Neural progenitor cell (in vitro differentiated cells): ENCODE measurements around the gene DHX40. TPM values are rescaled to one million over a fixed set of nuclear protein-coding genes. Genes with fewer than 3 reads are reported as not detected.
A peak's percentile ranks its signal among the peaks of the same experiment; 100 is the strongest.

Source experiments
- DNase-seq: peaks from one replicate; pipeline ENCODE4 v3.0.0-alpha.2; 2016; ENCODE audit warnings: low spot score
- H2AFZ ChIP-seq: fragments of 200-600 bp; sonication (generic); replicated peaks from 2 replicates; pipeline ENCODE4 v1.6.1; 2016; ENCODE audit warnings: antibody characterized with exemption
- H3F3A ChIP-seq: fragments of 200-600 bp; sonication (generic); 2 replicates; pipeline ENCODE4 v1.6.1; 2016; ENCODE audit warnings: antibody characterized with exemption, low read depth
- H3K27ac ChIP-seq: fragments of 200-600 bp; sonication (generic); 2 replicates; pipeline ENCODE4 v1.5.1; 2016; ENCODE audit warnings: mild to moderate bottlenecking
- H3K27me3 ChIP-seq: fragments of 200-600 bp; sonication (generic); 2 replicates; pipeline ENCODE4 v1.6.1; 2016; ENCODE audit warnings: mild to moderate bottlenecking, moderate library complexity
- H3K36me3 ChIP-seq: fragments of 200-600 bp; sonication (generic); 2 replicates; pipeline ENCODE4 v1.5.1; 2016
- H3K4me1 ChIP-seq: fragments of 200-600 bp; sonication (generic); 2 replicates; pipeline ENCODE4 v1.6.1; 2016; ENCODE audit warnings: mixed run types
- H3K4me2 ChIP-seq: fragments of 200-600 bp; sonication (generic); 2 replicates; pipeline ENCODE4 v1.6.1; 2016
- H3K4me3 ChIP-seq: fragments of 200-600 bp; sonication (generic); 2 replicates; pipeline ENCODE4 v1.5.1; 2016
- H3K79me2 ChIP-seq: fragments of 200-600 bp; sonication (generic); 2 replicates; pipeline ENCODE4 v1.6.1; 2016; ENCODE audit warnings: low read depth
- H3K9ac ChIP-seq: fragments of 200-600 bp; sonication (generic); 2 replicates; pipeline ENCODE4 v1.6.1; 2016
- H3K9me3 ChIP-seq: fragments of 200-600 bp; sonication (generic); 2 replicates; pipeline ENCODE4 v1.5.1; 2016; ENCODE audit warnings: low read depth
- H4K20me1 ChIP-seq: fragments of 200-600 bp; sonication (generic); 2 replicates; pipeline ENCODE4 v1.6.1; 2016; ENCODE audit warnings: low read depth
- H3K27ac Mint-ChIP-seq: 3 replicates; pipeline ENCODE4 v1.8.0; 2021; ENCODE audit warnings: mixed read lengths
- H3K27me3 Mint-ChIP-seq: 2 replicates; pipeline ENCODE4 v1.8.0; 2022; ENCODE audit warnings: low read depth, mild to moderate bottlenecking, inconsistent platforms, moderate library complexity, mixed read lengths; ENCODE audit not compliant: insufficient read depth
- H3K36me3 Mint-ChIP-seq: 3 replicates; pipeline ENCODE4 v1.8.0; 2021; ENCODE audit warnings: mixed read lengths
- H3K4me1 Mint-ChIP-seq: 3 replicates; pipeline ENCODE4 v1.8.0; 2021; ENCODE audit warnings: mixed read lengths
- H3K4me3 Mint-ChIP-seq: 3 replicates; pipeline ENCODE4 v1.8.0; 2021; ENCODE audit warnings: mild to moderate bottlenecking, moderate library complexity, mixed read lengths
- H3K9me3 Mint-ChIP-seq: 3 replicates; pipeline ENCODE4 v1.8.0; 2020; ENCODE audit warnings: mixed read lengths
- EZH2 ChIP-seq: fragments of 200-600 bp; sonication (generic); IDR thresholded peaks from 2 replicates; pipeline ENCODE4 v1.6.1; 2017; ENCODE audit warnings: antibody characterized with exemption, mild to moderate bottlenecking, moderate library complexity
- EZH2phosphoT487 ChIP-seq: fragments of 200-600 bp; sonication (generic); IDR thresholded peaks from 2 replicates; pipeline ENCODE4 v1.6.1; 2017; ENCODE audit warnings: antibody characterized with exemption
- total RNA-seq: library from RNA; depleted of rRNA; stranded (reverse); fragments of >200 nt; gene quantifications from 2 replicates; pipeline ENCODE4 v1.2.3, GENCODE V29; 2015; ENCODE audit warnings: low replicate concordance
- TF ChIP-seq, protein P1 (sequence below): fragments of 200-600 bp; sonication (generic); IDR thresholded peaks from 2 replicates; pipeline ENCODE4 v1.5.1; 2017; ENCODE audit warnings: antibody characterized with exemption, mild to moderate bottlenecking

Gene DHX40
- total RNA-seq, 1 donor from 2014 or later = 108 TPM

DNA sequence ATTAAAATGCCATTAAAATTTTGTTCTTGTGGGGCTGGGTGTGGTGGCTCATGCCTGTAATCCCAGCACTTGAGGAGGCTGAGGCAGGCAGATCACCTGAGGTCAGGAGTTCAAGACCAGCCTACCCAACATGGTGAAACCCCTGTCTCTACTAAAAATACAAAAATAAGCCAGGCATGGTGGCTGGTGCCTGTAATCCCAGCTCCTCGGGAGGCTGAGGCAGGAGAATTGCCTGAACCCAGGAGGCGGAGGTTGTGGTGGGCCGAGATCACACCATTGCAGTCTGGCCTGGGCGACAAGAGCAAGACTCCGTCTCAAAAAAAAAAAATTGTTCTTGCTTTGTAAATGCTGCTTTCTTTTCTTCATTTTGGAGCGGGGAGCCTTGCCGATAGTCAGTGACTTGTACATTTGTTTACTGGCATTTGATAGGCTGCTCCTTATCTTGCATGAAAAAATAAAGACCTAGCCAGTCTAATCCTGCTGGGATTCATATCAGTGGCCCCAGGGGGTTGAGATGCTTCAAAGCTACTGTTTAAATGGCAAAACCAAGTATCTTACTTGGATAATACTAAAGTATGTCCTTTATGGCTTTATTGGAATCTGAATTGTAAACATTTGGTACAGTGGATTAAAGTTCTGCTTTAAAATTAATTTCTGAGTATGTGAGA is 51.0 kb downstream of the DHX40 start:
- peaks cover 8% of the 10 kb centered on the region for H4K20me1 ChIP-seq
- DNase-seq = no peak
- H3K36me3 ChIP-seq = no peaks in the 10 kb centered on the region
- Mint-ChIP-seq H3K9me3 (no peaks in the 10 kb centered on the region), H3K27me3 (peaks cover 2% of the 10 kb centered on the region), H3K4me1 (peaks cover 23% of the 10 kb centered on the region), H3K36me3 (no peaks in the 10 kb centered on the region), H3K27ac (no peak overlapping the region), H3K4me3 (no peak overlapping the region)
- H3K79me2 ChIP-seq = peaks cover 30% of the 10 kb centered on the region
- no peak overlapping the region for H3K9ac ChIP-seq
- H3K27ac ChIP-seq = no peak overlapping the region
- H3K27me3 ChIP-seq = no peaks in the 10 kb centered on the region
- no peaks in the 10 kb centered on the region for H3K9me3 ChIP-seq
- TF ChIP-seq, protein P1, sequence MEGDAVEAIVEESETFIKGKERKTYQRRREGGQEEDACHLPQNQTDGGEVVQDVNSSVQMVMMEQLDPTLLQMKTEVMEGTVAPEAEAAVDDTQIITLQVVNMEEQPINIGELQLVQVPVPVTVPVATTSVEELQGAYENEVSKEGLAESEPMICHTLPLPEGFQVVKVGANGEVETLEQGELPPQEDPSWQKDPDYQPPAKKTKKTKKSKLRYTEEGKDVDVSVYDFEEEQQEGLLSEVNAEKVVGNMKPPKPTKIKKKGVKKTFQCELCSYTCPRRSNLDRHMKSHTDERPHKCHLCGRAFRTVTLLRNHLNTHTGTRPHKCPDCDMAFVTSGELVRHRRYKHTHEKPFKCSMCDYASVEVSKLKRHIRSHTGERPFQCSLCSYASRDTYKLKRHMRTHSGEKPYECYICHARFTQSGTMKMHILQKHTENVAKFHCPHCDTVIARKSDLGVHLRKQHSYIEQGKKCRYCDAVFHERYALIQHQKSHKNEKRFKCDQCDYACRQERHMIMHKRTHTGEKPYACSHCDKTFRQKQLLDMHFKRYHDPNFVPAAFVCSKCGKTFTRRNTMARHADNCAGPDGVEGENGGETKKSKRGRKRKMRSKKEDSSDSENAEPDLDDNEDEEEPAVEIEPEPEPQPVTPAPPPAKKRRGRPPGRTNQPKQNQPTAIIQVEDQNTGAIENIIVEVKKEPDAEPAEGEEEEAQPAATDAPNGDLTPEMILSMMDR = no peak
- TF ChIP-seq EZH2 (no peak), EZH2phosphoT487 (no peak)
- no peak overlapping the region for H3K4me2 ChIP-seq
- no peak overlapping the region for H2AFZ ChIP-seq
- H3F3A ChIP-seq = peaks cover 26% of the 10 kb centered on the region
- peaks cover 10% of the 10 kb centered on the region for H3K4me1 ChIP-seq
- no peak overlapping the region for H3K4me3 ChIP-seq

DNA sequence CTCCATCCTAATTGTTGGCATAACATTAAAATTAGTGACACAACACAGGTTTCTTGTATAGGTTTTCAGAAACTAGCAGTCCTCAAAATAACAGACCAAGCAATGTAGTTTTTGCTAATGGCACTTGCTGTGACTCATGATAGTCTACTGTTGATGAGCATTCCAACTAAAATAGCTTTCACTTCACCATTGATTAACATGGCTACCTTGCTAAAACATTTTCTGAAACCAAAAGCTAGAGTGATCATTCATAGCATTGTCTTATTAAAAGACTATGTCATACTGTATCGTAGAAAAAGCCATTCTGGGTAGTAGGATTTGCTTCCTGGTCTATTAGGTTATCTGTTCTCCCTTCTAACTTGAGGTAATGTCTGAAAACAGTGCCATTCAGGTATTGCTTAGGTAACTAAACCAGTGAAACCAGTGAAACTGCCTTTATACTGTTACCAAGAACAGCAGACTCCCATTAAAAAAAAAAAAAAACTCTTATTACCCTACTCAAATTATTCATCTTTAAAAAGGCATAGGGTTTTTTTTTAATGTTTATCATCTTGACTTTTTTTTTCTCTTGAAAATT is 51.8 kb downstream of the DHX40 start:
- H3K9ac ChIP-seq = no peak overlapping the region
- peaks cover 2% of the 10 kb centered on the region for H3K27me3 Mint-ChIP-seq
- no peaks in the 10 kb centered on the region for H3K9me3 Mint-ChIP-seq
- H3K36me3 Mint-ChIP-seq = no peaks in the 10 kb centered on the region
- H3K4me1 Mint-ChIP-seq = peaks cover 30% of the 10 kb centered on the region
- peaks cover 19% of the 10 kb centered on the region for H3K4me1 ChIP-seq
- peak overlapping the region; percentile 85 for H3K4me2 ChIP-seq
- DNase-seq = no peak
- H3K4me3 Mint-ChIP-seq = peak overlapping the region; percentile 99
- H3F3A ChIP-seq = peaks cover 26% of the 10 kb centered on the region
- no peak overlapping the region for H2AFZ ChIP-seq
- H3K4me3 ChIP-seq = peak overlapping the region; percentile 91
- peaks cover 17% of the 10 kb centered on the region for H4K20me1 ChIP-seq
- H3K79me2 ChIP-seq = peaks cover 38% of the 10 kb centered on the region
- H3K27ac ChIP-seq = no peak overlapping the region
- TF ChIP-seq, protein P1 = no peak
- TF ChIP-seq EZH2phosphoT487 (no peak), EZH2 (no peak)
- H3K9me3 ChIP-seq = no peaks in the 10 kb centered on the region
- H3K27ac Mint-ChIP-seq = no peak overlapping the region
- H3K36me3 ChIP-seq = no peaks in the 10 kb centered on the region
- no peaks in the 10 kb centered on the region for H3K27me3 ChIP-seq

DNA sequence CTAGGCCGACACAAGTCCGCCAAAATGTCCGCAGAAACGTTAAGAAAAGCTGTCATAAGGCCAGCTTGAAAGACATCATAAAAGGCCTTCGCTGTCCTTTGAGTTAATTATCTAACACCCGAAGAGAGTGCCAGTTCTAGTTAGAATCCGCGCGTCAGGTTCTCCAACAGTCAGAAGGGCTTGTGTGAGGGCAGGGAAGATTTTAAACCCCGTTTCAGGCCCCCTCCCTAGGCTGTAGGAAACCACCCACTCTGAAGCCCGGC is 53.6 kb downstream of the DHX40 start:
- peak overlapping the region; percentile 99 for H3K4me3 Mint-ChIP-seq

More for the DNA sequence above, 53.6 kb downstream of the DHX40 start:
- no peak for DNase-seq
- Histone ChIP-seq H3K79me2 (peaks cover 56% of the 10 kb centered on the region), H3K9ac (peak overlapping the region; percentile 71), H3K4me1 (peaks cover 29% of the 10 kb centered on the region), H4K20me1 (peaks cover 34% of the 10 kb centered on the region), H3K36me3 (no peaks in the 10 kb centered on the region), H3F3A (peaks cover 26% of the 10 kb centered on the region), H3K9me3 (no peaks in the 10 kb centered on the region), H3K27me3 (no peaks in the 10 kb centered on the region), H3K4me2 (peak overlapping the region; percentile 85), H3K27ac (peak overlapping the region; percentile 99), H2AFZ (peak overlapping the region; percentile 86), H3K4me3 (peak overlapping the region; percentile 91)
- Mint-ChIP-seq H3K9me3 (no peaks in the 10 kb centered on the region), H3K4me1 (peaks cover 39% of the 10 kb centered on the region), H3K27ac (peak overlapping the region; percentile 100), H3K36me3 (peaks cover 2% of the 10 kb centered on the region), H3K27me3 (peaks cover 2% of the 10 kb centered on the region)
- TF ChIP-seq, protein P1 = no peak
- no peak for TF ChIP-seq EZH2
- TF ChIP-seq EZH2phosphoT487 = no peak
